ENCODE measurements around the gene MILR1.
A peak's percentile ranks its signal among the peaks of the same experiment; 100 is the strongest.

The MILR1 gene, protein sequence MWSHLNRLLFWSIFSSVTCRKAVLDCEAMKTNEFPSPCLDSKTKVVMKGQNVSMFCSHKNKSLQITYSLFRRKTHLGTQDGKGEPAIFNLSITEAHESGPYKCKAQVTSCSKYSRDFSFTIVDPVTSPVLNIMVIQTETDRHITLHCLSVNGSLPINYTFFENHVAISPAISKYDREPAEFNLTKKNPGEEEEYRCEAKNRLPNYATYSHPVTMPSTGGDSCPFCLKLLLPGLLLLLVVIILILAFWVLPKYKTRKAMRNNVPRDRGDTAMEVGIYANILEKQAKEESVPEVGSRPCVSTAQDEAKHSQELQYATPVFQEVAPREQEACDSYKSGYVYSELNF

DNA sequence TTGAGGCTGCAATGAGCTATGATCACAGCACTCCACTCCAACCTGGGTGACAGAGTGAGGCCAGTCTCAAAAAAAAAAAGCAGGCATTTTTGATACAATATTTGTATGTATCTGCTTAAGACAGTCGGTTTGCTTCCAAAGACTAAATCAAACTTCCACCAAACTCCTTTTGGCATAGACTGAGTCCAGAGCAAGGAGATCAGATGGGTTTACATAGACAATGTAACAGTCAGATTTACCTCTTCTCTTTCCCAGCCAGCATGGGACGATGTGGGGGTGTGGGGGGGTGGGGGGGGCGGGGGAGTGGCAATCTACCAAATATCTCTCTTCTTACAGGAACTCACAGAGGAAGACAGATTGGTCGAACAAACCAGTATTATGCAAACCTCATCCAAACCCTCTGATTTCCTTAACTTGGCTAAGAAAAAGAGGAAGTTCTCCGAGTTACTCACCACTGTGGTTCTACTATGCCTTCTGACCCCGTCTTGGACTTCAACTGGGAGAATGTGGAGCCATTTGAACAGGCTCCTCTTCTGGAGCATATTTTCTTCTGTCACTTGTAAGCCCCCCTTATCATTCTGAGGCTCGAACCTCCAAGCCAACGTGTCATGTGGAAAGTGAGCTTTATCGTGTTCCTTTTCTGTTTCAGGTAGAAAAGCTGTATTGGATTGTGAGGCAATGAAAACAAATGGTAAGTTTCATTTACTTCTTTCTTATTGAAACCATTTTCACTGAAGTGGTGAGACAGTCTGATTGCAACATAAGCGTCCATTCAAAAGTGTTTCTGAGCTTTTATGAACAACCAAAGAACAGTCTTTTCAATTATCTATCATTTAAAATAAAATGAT lies at the start of gene MILR1:
MILR1 (plus strand) TSS at position 451 of the 848 bp plus-strand sequence; CDS start at position 505, 54 bp downstream.
- TF ChIP-seq, protein P1, sequence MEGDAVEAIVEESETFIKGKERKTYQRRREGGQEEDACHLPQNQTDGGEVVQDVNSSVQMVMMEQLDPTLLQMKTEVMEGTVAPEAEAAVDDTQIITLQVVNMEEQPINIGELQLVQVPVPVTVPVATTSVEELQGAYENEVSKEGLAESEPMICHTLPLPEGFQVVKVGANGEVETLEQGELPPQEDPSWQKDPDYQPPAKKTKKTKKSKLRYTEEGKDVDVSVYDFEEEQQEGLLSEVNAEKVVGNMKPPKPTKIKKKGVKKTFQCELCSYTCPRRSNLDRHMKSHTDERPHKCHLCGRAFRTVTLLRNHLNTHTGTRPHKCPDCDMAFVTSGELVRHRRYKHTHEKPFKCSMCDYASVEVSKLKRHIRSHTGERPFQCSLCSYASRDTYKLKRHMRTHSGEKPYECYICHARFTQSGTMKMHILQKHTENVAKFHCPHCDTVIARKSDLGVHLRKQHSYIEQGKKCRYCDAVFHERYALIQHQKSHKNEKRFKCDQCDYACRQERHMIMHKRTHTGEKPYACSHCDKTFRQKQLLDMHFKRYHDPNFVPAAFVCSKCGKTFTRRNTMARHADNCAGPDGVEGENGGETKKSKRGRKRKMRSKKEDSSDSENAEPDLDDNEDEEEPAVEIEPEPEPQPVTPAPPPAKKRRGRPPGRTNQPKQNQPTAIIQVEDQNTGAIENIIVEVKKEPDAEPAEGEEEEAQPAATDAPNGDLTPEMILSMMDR (IDR thresholded peaks at IDR 0.05; ENCODE audit: low read depth, low read length) = no peak
- DNase-seq (ENCODE audit: extremely low read depth, low read depth) = peak; percentile 51

DNA sequence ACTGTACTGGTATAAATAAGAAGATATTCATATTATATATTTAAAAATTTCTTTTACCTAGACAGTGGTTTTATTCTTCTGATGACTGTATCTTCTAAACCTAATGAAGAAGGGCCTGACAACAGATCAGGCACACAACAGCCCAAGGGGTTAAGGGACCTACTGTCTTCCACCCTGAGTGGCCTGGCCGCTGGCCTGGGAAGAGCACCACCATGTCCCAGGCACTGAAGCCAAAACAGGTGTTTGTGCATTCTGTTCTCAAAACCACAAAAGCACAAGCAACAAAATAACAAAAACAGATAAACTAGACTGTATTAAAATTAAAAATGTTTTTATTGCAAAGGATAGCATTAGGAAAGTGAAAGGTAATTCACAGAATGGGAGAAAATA lies 49.2 kb upstream of the MILR1 start:
- TF ChIP-seq, protein P1 (IDR thresholded peaks at IDR 0.05; ENCODE audit: low read depth, low read length) = no peak
- DNase-seq (ENCODE audit: extremely low read depth, low read depth) = no peak

DNA sequence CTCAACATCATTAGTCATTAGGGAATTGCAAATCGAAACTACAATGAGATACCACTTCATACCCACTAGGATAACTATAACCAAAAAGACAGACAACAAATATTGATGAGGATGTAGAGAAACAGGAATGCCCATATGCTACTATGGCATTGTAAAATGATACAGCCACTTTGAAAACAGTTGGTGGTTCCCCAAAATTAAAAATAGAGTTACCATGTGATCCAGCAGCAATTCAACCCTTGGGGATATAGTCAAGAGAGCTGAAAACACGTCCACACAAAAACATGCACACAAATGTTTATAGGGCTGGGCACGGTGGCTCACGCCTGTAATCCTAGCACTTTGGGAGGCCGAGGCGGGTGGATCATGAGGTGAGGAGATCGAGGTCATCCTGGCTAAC lies 48.3 kb upstream of the MILR1 start:
- no peak for DNase-seq (ENCODE audit: extremely low read depth, low read depth)
- TF ChIP-seq, protein P1 (IDR thresholded peaks at IDR 0.05; ENCODE audit: low read depth, low read length) = no peak

DNA sequence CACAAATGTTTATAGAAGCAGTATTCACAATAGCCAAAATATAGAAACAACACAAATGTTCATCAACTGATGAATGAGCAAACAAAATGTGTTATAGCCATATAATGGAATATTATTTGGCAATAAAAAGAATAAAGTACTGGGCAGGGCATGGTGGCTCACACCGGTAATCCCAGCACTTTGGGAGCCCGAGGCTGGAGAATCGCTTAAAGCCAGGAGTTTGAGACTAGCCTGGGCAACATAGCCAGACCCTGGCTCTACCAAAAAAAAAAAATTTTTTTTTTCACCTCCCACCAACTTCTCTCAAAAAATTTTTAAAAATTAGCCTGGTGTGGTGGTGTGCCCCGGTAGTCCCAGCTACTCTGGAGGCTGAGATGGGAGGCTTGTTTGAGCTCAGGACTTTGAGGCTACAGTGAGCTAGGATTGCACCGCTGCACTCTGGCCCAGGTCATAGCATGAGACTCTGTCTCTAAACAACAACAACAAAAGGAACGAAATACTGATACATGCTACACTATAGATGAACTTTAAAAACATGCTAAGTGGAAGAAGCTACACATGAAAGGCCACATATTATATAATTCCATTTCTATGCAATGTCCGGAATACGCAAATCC lies 47.6 kb upstream of the MILR1 start:
- TF ChIP-seq, protein P1 (IDR thresholded peaks at IDR 0.05; ENCODE audit: low read depth, low read length) = no peak
- DNase-seq (ENCODE audit: extremely low read depth, low read depth) = no peak

DNA sequence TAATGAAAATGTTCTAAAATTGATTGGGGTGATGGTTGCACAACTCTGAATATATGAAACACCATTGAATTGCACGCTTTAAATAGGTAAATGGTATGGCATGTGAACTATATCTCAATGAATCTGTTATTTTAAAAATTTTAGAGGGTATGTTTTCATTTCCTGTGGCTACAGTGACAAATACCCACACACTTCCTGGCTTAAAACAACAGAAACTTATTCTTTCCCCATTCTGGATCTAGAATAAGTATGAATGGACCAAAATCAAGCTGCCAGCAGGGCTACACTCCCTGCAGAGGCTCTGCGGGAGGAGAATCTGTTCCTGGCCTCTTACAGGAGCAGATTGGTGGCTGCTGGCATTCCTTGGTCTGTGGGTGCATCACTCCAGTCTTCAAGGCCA lies 47.0 kb upstream of the MILR1 start:
- DNase-seq (ENCODE audit: extremely low read depth, low read depth) = no peak
- TF ChIP-seq, protein P1 (IDR thresholded peaks at IDR 0.05; ENCODE audit: low read depth, low read length) = no peak

DNA sequence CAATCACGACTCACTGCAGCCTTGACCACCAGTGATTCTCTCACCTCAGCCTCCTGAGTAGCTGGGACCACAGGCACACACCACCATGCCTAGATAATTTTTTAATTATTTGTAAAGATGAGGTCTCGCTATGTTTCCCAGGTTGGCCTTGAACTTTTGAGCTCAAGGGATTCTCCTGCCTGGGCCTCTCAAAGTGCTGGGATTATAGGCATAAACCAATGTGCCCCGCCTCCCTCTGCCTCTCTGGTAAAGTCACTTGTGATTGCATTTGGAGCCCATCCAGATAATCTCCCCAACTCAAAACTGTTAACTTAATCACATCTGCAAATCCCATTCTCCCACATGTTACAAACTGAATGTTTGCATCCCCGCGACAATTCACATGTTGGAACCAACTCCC lies 46.4 kb upstream of the MILR1 start:
- TF ChIP-seq, protein P1 (IDR thresholded peaks at IDR 0.05; ENCODE audit: low read depth, low read length) = no peak
- DNase-seq (ENCODE audit: extremely low read depth, low read depth) = no peak

Measured in AG09319 (cell line).